OCI-LY3 (cell line): ENCODE data around the gene CORO2B.

Experiments
- CTCF ChIP-seq: fragments of 200-600, 300-600 bp; sonication (generic); IDR thresholded peaks from 2 replicates; pipeline ENCODE4 v1.5.1; 2014; ENCODE audit warnings: antibody characterized with exemption, low read length, low read depth
- EZH2phosphoT487 ChIP-seq: fragments of 200-600 bp; shearing (Covaris generic); IDR thresholded peaks from 2 replicates; pipeline ENCODE4 v1.6.1; 2018; ENCODE audit warnings: antibody characterized with exemption, mixed run types, low read depth

- no peak for TF ChIP-seq CTCF
- TF ChIP-seq EZH2phosphoT487 = no peak
Observed at GRCh38 chr15:68719672-68720071, 140.9 kb downstream of the CORO2B start.
